AG10803 (cell line): ENCODE measurements around the gene SLC39A9.

ENCODE experiments used
- DNase-seq: peaks from one replicate; pipeline ENCODE4 v3.0.0; 2010; ENCODE audit warnings: low read depth
- H3K4me3 ChIP-seq: 2 replicates; pipeline ENCODE4 v1.5.1; 2011; ENCODE audit warnings: mild to moderate bottlenecking, low read length, control low read depth
- CTCF ChIP-seq: conservative IDR thresholded peaks from 2 replicates; pipeline ENCODE4 v1.5.1; 2011; ENCODE audit warnings: mild to moderate bottlenecking, low read length, control low read depth, inconsistent platforms

Gene SLC39A9

GRCh38 chr14:69354383-69355153, 43.9 kb upstream of the SLC39A9 start:
- no peak for DNase-seq
- no peak for TF ChIP-seq CTCF
- H3K4me3 ChIP-seq: no peak overlapping the region

GRCh38 chr14:69355154-69355597, 43.3 kb upstream of the SLC39A9 start:
- no peak overlapping the region for H3K4me3 ChIP-seq
- no peak for DNase-seq
- TF ChIP-seq CTCF: no peak

- peak; percentile 88 for DNase-seq
- no peak overlapping the region for H3K4me3 ChIP-seq
- TF ChIP-seq CTCF: no peak
These were observed 42.7 kb upstream of the SLC39A9 start for GRCh38 chr14:69355607-69356281.

GRCh38 chr14:69356903-69357543, 41.5 kb upstream of the SLC39A9 start:
- no peak for DNase-seq
- no peak for TF ChIP-seq CTCF
- no peak overlapping the region for H3K4me3 ChIP-seq

- H3K4me3 ChIP-seq: no peak overlapping the region
- DNase-seq: no peak
- no peak for TF ChIP-seq CTCF
These were observed 40.8 kb upstream of the SLC39A9 start for GRCh38 chr14:69357544-69358200.

GRCh38 chr14:69358233-69358963, 40.1 kb upstream of the SLC39A9 start:
- no peak overlapping the region for H3K4me3 ChIP-seq
- no peak for TF ChIP-seq CTCF
- no peak for DNase-seq
